GM18499 (cell line): ENCODE measurements around the gene PLEKHA7.

Source experiments
- ATAC-seq: cut with Tn5 transposase; IDR thresholded peaks from one replicate; pipeline ENCODE4 v1.9.1; 2021; ENCODE audit warnings: moderate number of reproducible peaks; ENCODE audit not compliant: insufficient read depth, unreplicated experiment

The PLEKHA7 gene

GRCh38 chr11:16817351-16817750 lies 196.9 kb downstream of the PLEKHA7 start:
- no peak for ATAC-seq

- ATAC-seq = no peak
These were observed 197.6 kb downstream of the PLEKHA7 start for GRCh38 chr11:16816358-16817270.

- no peak for ATAC-seq
These were observed 199.0 kb downstream of the PLEKHA7 start for GRCh38 chr11:16815047-16815767.

- no peak for ATAC-seq
These were observed 199.7 kb downstream of the PLEKHA7 start for GRCh38 chr11:16814410-16815046.

- no peak for ATAC-seq
These were observed 201.1 kb downstream of the PLEKHA7 start for GRCh38 chr11:16813126-16813525.

- no peak for ATAC-seq
These were observed 201.9 kb downstream of the PLEKHA7 start for GRCh38 chr11:16812274-16812673.

- ATAC-seq = no peak
These were observed 202.8 kb downstream of the PLEKHA7 start for GRCh38 chr11:16811136-16812020.

GRCh38 chr11:16809886-16810668 lies 204.1 kb downstream of the PLEKHA7 start:
- no peak for ATAC-seq

GRCh38 chr11:16807306-16807705 lies 206.9 kb downstream of the PLEKHA7 start:
- no peak for ATAC-seq

GRCh38 chr11:16806791-16807190 lies 207.4 kb downstream of the PLEKHA7 start:
- ATAC-seq = no peak

- no peak for ATAC-seq
These were observed 208.3 kb downstream of the PLEKHA7 start for GRCh38 chr11:16805938-16806337.

GRCh38 chr11:16804104-16804947 lies 209.9 kb downstream of the PLEKHA7 start:
- ATAC-seq = no peak

- no peak for ATAC-seq
These were observed 212.8 kb downstream of the PLEKHA7 start for GRCh38 chr11:16801288-16801980.

- no peak for ATAC-seq
These were observed 213.8 kb downstream of the PLEKHA7 start for GRCh38 chr11:16800382-16800781.

GRCh38 chr11:16799890-16800289 lies 214.3 kb downstream of the PLEKHA7 start:
- ATAC-seq = no peak

- no peak for ATAC-seq
These were observed 215.0 kb downstream of the PLEKHA7 start for GRCh38 chr11:16799221-16799620.

GRCh38 chr11:16797776-16798175 lies 216.4 kb downstream of the PLEKHA7 start:
- no peak for ATAC-seq

GRCh38 chr11:16796311-16796710 lies 217.9 kb downstream of the PLEKHA7 start:
- no peak for ATAC-seq
